IPS-18a (cell line): ENCODE data around the gene TBC1D19.

Experiments
- H3K27ac ChIP-seq: one replicate; pipeline ENCODE4 v1.5.1; 2013; ENCODE audit warnings: low read length
- H3K27me3 ChIP-seq: one replicate; pipeline ENCODE4 v1.6.1; 2013; ENCODE audit warnings: mild to moderate bottlenecking, low read length; ENCODE audit not compliant: control insufficient read depth, insufficient read depth
- H3K36me3 ChIP-seq: one replicate; pipeline ENCODE4 v1.6.1; 2013; ENCODE audit warnings: low read depth, low read length; ENCODE audit not compliant: control insufficient read depth
- H3K4me1 ChIP-seq: one replicate; pipeline ENCODE4 v1.6.1; 2013; ENCODE audit warnings: low read depth, low read length; ENCODE audit not compliant: control insufficient read depth
- H3K4me3 ChIP-seq: one replicate; pipeline ENCODE4 v1.5.1; 2013; ENCODE audit warnings: low read length
- H3K9ac ChIP-seq: one replicate; pipeline ENCODE4 v1.6.1; 2013; ENCODE audit warnings: mild to moderate bottlenecking, low read length, moderate library complexity
- H3K9me3 ChIP-seq: one replicate; pipeline ENCODE4 v1.6.1; 2013; ENCODE audit warnings: low read depth, low read length; ENCODE audit not compliant: control insufficient read depth

Gene TBC1D19

GRCh38 chr4:26803211-26803861 lies 219.5 kb downstream of the TBC1D19 start:
- H3K27ac ChIP-seq = no peak overlapping the region
- H3K4me3 ChIP-seq = no peak overlapping the region
- H3K4me1 ChIP-seq = peaks cover 7% of the 10 kb centered on the region
- H3K9ac ChIP-seq = no peak overlapping the region
- H3K9me3 ChIP-seq = no peaks in the 10 kb centered on the region
- no peaks in the 10 kb centered on the region for H3K36me3 ChIP-seq
- H3K27me3 ChIP-seq = no peaks in the 10 kb centered on the region

DNA sequence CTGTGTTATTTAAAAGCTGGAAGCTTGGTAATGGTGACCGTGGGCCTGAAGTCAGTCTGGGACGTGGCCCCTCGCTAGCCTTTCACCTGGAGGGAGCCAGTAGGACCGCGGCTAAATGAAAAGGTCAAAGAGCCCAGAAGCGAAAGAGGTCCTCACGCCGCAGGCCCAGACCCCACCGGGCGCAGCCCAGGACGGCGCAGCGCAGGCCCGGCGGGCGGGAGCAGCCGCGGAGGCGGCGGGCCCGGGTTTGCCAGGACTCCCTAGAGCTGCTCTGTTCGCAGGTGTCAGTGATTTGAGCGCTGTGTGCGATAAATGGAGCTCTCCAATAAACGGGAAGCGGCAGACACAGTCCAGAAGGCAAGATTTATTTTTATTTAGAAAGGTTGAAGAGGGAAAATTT lies 220.6 kb downstream of the TBC1D19 start:
- Histone ChIP-seq H3K9me3 (no peaks in the 10 kb centered on the region), H3K36me3 (no peaks in the 10 kb centered on the region), H3K27me3 (no peaks in the 10 kb centered on the region), H3K4me3 (no peak overlapping the region), H3K27ac (no peak overlapping the region), H3K9ac (no peak overlapping the region), H3K4me1 (peaks cover 7% of the 10 kb centered on the region)

DNA sequence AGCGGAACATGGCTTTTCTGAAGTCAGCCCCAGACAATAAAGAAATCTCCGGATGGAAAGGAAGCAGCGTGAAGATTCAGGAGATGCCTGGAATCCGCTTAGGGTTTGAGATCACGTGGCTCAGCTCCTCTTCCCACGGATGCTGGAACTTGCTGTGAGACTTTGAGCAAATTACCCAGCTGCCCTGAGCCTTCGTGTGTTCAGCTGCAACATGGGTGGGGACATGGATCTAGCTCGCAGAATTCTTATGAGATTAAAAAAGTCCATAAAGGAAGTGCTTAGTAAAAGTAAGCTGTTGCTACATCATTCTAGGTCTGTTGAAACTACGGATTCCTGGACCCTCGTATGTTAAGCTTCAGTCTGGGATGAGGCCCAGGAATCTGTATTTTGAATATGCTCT lies 221.0 kb downstream of the TBC1D19 start:
- no peak overlapping the region for H3K9ac ChIP-seq

More for the DNA sequence above, 221.0 kb downstream of the TBC1D19 start:
- no peaks in the 10 kb centered on the region for H3K27me3 ChIP-seq
- no peak overlapping the region for H3K4me3 ChIP-seq
- H3K4me1 ChIP-seq = peaks cover 7% of the 10 kb centered on the region
- no peak overlapping the region for H3K27ac ChIP-seq
- H3K9me3 ChIP-seq = no peaks in the 10 kb centered on the region
- H3K36me3 ChIP-seq = no peaks in the 10 kb centered on the region
